ENCODE data around the gene NR3C1.

- TF ChIP-seq CTCF (IDR thresholded peaks at IDR 0.05 in 4 of 5, conservative IDR thresholded peaks at IDR 0.05 in 1 of 5) = no peak
- peak in 1 of 2 donors; percentile 75 for TF ChIP-seq POLR2A (IDR thresholded peaks at IDR 0.05)
Measured at GRCh38 chr5:143400541-143401226, 2.8 kb downstream of the NR3C1 start.

All from gastrocnemius medialis (tissue), 4 donors.